Stimulated activated CD8-positive, alpha-beta memory T cell treated with anti-CD3 and anti-CD28 coated beads, Interleukin-7, amount 100 ng/mL, for 48 hours (primary cell): ENCODE results near the gene PDE6D.
"Not testable (repeated sequence)": the region's sequence is repeated elsewhere in the genome, so short reads cannot be mapped to it uniquely, and the experiment has no call there.

Experiments used
- DNase-seq, 2 donors: peaks; one replicate each; pipeline ENCODE4 v3.0.0-alpha.2; 2020; ENCODE audit warnings: low read depth in 1 of 2; ENCODE audit errors: extremely low read depth in 1 of 2

Gene PDE6D

DNA sequence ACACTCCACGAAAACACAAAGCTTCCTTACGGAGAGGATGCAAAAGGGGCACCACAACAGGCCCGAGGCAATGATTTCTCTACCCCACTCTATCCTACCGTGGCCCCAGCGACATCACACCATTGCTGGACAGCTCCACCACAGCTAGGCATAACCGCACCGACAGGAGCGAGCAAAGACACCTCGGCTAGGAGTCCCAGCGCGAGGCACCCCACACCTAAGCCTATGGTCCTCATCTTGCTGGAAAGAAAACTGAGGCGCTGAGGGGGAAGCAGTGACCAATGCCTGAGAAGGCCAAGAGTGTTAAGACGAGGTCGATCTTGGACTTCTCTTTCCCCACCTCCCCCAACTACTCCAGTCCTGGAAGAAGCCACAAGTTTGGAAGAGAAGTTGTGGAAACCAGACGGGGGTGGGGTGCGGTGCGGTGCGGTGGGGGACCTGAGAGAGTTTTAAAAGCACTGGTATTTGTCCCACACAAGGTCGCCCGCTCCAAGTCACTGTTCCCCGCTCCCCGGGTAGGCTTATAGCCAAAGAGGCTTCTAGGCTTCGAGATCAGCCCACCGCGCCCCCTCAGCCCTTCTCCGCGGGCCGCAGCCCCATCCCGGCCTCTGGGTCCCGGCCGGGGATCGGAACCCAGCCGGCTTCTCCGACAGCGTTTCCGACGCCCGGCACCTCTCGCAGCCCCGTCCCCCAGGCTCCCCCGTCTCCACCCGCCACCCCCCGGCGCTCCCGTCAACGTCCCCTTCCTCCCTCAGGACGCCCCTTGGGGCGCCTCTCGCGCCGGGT lies 766 bp downstream of the PDE6D start:
- no peak for DNase-seq

GRCh38 chr2:231769170-231770136 lies 11.6 kb downstream of the PDE6D start:
- no peak for DNase-seq

GRCh38 chr2:231765496-231765929 lies 15.6 kb downstream of the PDE6D start:
- DNase-seq, result no peak

DNA sequence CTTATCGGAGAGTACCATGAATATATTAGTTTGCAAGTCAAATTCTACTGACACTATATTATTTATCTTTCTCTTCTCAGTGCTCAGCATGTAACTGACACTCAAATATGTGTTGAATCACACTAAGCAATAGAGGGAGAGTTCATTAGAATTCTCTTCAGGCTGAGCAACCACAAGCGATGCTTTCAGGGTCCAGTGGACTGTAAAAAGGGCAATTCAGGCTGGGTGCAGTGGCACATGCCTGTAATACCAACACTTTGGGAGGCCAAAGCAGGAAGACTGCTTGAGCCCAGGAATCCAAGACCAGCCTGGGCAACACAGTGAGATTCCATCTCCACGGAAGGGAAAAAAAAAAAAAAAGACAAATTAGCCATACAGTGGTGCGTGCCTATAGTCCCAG lies 16.3 kb downstream of the PDE6D start:
- no peak for DNase-seq

GRCh38 chr2:231764124-231764523 lies 17.0 kb downstream of the PDE6D start:
- no peak for DNase-seq

- no peak for DNase-seq
These were observed 19.3 kb downstream of the PDE6D start for GRCh38 chr2:231761735-231762134.

DNA sequence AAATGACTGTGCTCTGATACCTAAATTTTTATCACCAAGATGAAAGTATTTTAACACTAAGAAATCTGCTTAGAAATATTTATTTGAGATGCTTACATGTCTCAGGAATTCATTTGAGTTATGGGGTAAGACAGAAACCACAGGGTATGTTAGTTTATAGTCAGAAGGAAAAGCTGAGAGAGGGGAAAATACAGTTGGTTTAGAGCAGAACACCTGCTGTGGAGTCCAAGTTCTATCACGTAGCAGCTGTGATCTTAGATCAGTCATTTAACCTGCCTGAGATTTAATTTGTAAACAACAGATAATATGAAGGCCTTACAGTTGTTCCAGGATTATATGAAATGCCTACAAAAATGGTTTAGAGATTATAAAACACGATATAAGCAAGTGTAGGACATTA lies 29.0 kb downstream of the PDE6D start:
- DNase-seq, result no peak

GRCh38 chr2:231751042-231751815 lies 29.9 kb downstream of the PDE6D start:
- DNase-seq, result no peak

GRCh38 chr2:231749016-231749415 lies 32.1 kb downstream of the PDE6D start:
- not testable (repeated sequence) for DNase-seq

DNA sequence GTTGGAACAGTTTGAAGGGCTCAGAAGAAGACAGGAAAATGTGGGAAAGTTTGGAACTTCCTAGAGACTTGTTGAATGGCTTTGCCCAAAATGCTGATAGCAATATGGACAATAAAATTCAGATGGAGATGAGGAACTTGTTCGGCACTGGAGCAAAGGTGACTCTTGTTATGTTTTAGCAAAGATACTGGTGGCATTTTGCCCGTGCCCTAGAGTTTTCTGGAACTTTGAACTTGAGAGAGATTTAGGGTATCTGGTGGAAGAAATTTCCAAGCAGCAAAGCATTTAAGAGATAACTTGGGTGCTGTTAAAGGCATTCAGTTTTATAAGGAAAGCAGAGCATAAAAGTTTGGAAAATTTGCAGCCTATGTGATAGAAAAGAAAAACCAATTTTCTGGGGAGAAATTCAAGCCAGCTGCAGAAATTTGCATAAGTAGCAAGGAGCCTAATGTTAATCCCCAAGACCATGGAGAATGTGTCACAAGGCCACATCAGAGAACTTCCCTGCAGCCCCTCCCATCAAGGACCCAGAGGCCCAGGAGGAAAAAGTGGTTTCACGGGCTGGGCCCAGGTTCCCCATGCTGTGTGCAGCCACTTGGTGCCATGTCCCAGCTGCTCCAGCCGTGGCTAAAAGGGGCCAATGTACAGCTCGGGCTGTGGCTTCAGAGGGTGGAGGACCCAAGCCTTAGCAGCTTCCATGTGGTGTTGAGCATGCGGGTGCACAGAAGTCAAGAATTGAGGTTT lies 32.8 kb downstream of the PDE6D start:
- DNase-seq, result not testable (repeated sequence)

- no peak for DNase-seq
These were observed 35.6 kb downstream of the PDE6D start for GRCh38 chr2:231745303-231746038.

GRCh38 chr2:231743376-231744116 lies 37.5 kb downstream of the PDE6D start:
- no peak for DNase-seq

DNA sequence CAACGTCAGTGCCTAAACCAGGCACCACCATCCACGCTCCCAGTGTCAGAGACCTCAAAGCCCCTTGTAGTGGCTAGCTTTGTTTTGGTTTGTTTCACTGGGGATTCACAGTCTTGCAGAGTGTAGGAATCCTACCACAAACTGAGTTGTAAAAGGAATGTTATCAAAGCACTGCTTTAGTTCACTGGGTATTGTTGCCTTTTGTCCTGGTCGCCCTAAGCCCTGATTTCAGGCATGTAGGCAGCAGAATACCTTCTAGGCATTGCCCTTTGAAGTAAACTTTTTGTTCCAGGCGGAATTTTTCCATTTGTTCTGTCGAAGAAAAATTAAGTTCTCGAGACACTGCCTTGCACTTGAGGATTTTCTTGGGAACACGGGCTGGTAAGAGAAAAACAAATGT lies 43.3 kb downstream of the PDE6D start:
- DNase-seq, result no peak

- no peak for DNase-seq
These were observed 48.5 kb downstream of the PDE6D start for GRCh38 chr2:231732604-231733003.

DNA sequence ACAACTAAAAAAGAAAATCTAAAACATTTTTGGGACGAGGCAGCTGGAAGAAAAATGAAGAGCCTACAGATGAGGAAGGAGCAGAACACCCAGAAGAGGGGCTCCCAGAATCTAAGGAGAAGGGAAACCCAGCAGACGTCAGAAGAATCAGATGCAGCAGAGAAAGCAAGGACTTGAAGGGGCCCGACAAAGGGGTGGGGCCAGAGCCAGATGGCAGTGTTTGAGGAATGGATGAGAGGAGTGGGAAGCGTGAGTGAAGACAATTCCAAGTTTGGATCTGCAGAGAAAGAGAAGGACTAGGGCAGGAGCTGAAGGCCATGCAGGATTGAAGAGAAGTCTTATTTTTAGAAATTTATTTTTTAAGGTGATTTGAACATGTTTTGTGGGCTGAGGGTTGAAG lies 53.5 kb downstream of the PDE6D start:
- no peak for DNase-seq

DNA sequence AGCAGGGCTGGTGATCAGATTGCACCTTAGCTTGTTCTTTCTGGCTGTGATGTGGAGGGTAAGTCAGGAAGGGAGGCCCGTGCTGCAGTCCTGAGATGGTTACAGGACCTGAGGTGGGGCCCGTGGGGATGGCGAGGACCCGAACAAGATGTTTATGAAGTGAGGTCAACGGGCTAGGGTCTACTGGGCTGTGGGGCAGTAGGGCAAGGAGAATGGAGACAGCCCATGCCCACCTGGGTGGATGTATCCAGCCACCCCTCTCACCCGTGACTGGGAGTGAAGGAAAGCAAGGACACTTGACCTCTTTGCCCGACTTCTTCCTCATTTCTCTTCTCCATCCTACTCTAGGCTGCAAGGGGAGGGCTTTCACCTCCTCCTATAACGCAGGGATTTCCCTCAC lies 54.8 kb downstream of the PDE6D start:
- no peak for DNase-seq

GRCh38 chr2:231725476-231725875 lies 55.6 kb downstream of the PDE6D start:
- DNase-seq, result no peak

GRCh38 chr2:231722721-231723307 lies 58.3 kb downstream of the PDE6D start:
- DNase-seq, result no peak
